Mesenchymal stem cell (in vitro differentiated cells and primary cell): Measurements from ENCODE around the gene ZBTB45.
A peak's percentile ranks its signal among the peaks of the same experiment; 100 is the strongest.

Source experiments
- DNase-seq: peaks from one replicate; pipeline ENCODE4 v3.0.0-alpha.2; 2013
- H2AFZ ChIP-seq: one replicate; pipeline ENCODE4 v1.6.1; 2013; ENCODE audit warnings: low read depth, mild to moderate bottlenecking, control low read depth, inconsistent platforms, low read length, moderate library complexity
- H2AK5ac ChIP-seq: 2 replicates; pipeline ENCODE4 v1.6.1; 2013; ENCODE audit warnings: low read length, moderate library complexity, mild to moderate bottlenecking, inconsistent platforms; ENCODE audit not compliant: severe bottlenecking
- H2BK120ac ChIP-seq: one replicate; pipeline ENCODE4 v1.6.1; 2013; ENCODE audit warnings: low read depth, mild to moderate bottlenecking, inconsistent platforms, low read length, moderate library complexity
- H2BK12ac ChIP-seq, 2 experiments: one replicate each; pipeline ENCODE4 v1.6.1; 2013; ENCODE audit warnings: inconsistent platforms in 2 of 2, low read length in 2 of 2, mild to moderate bottlenecking in 2 of 2, moderate library complexity in 2 of 2, control low read depth in 1 of 2
- H2BK15ac ChIP-seq: one replicate; pipeline ENCODE4 v1.6.1; 2013; ENCODE audit warnings: mild to moderate bottlenecking, low read depth, inconsistent platforms; ENCODE audit not compliant: poor library complexity, severe bottlenecking
- H2BK5ac ChIP-seq: 2 replicates; pipeline ENCODE4 v1.6.1; 2013; ENCODE audit warnings: low read depth, mild to moderate bottlenecking, low read length, control low read depth, inconsistent platforms; ENCODE audit not compliant: poor library complexity, severe bottlenecking
- H3K14ac ChIP-seq, 2 experiments: one replicate each; pipeline ENCODE4 v1.6.1; 2013; ENCODE audit warnings: inconsistent platforms in 2 of 2, low read length in 2 of 2, control low read depth in 1 of 2, mild to moderate bottlenecking in 1 of 2, moderate library complexity in 1 of 2
- H3K18ac ChIP-seq, 2 experiments: one replicate each; pipeline ENCODE4 v1.6.1; 2013; ENCODE audit warnings: inconsistent platforms in 2 of 2, low read length in 2 of 2, control low read depth in 1 of 2, low read depth in 1 of 2, mild to moderate bottlenecking in 1 of 2
- H3K23ac ChIP-seq, 2 experiments: one replicate each; pipeline ENCODE4 v1.6.1; 2013; ENCODE audit warnings: inconsistent platforms in 2 of 2, low read length in 2 of 2, mild to moderate bottlenecking in 2 of 2, moderate library complexity in 2 of 2, control low read depth in 1 of 2
- H3K27ac ChIP-seq: 2 replicates; pipeline ENCODE4 v1.5.1; 2013; ENCODE audit warnings: mild to moderate bottlenecking, moderate library complexity, low read length, control low read depth, inconsistent platforms; ENCODE audit not compliant: poor library complexity, severe bottlenecking
- H3K27me3 ChIP-seq, 2 experiments: 2 replicates each; pipeline versions ENCODE4 v1.6.1 to v1.7.0; 2013; ENCODE audit warnings: low read length in 2 of 2, mild to moderate bottlenecking in 2 of 2, moderate library complexity in 2 of 2, control low read depth in 1 of 2, inconsistent platforms in 1 of 2; ENCODE audit not compliant: control insufficient read depth in 1 of 2, insufficient read depth in 1 of 2
- H3K36me3 ChIP-seq, 2 experiments: 2 replicates each; pipeline versions ENCODE4 v1.6.1 to v1.7.0; 2013; ENCODE audit warnings: low read length in 2 of 2, control low read depth in 1 of 2, inconsistent platforms in 1 of 2, low read depth in 1 of 2, mild to moderate bottlenecking in 1 of 2; ENCODE audit not compliant: insufficient read depth in 2 of 2, control insufficient read depth in 1 of 2
- H3K4ac ChIP-seq, 2 experiments: one replicate each; pipeline ENCODE4 v1.6.1; 2013; ENCODE audit warnings: inconsistent platforms in 2 of 2, low read length in 2 of 2, mild to moderate bottlenecking in 2 of 2, moderate library complexity in 2 of 2, control low read depth in 1 of 2, low read depth in 1 of 2
- H3K4me1 ChIP-seq: 2 replicates; pipeline ENCODE4 v1.6.1; 2013; ENCODE audit warnings: low read depth, low read length, control low read depth; ENCODE audit not compliant: control insufficient read depth, insufficient read depth
- H3K4me2 ChIP-seq: 2 replicates; pipeline ENCODE4 v1.6.1; 2013; ENCODE audit warnings: low read length, mild to moderate bottlenecking, inconsistent platforms; ENCODE audit not compliant: poor library complexity, severe bottlenecking
- H3K4me3 ChIP-seq, 2 experiments: 2 replicates each; pipeline versions ENCODE4 v1.5.1 to v1.7.0; 2013; ENCODE audit warnings: low read length in 2 of 2, mild to moderate bottlenecking in 2 of 2, control low read depth in 1 of 2, low read depth in 1 of 2; ENCODE audit not compliant: insufficient read depth in 1 of 2
- H3K79me1 ChIP-seq: replicated peaks from 2 replicates; pipeline ENCODE4 v1.6.1; 2013; ENCODE audit warnings: mild to moderate bottlenecking, control low read depth, low read length, inconsistent platforms; ENCODE audit not compliant: poor library complexity, severe bottlenecking
- H3K9ac ChIP-seq: 2 replicates; pipeline ENCODE4 v1.7.0; 2013; ENCODE audit warnings: mild to moderate bottlenecking, low read length, moderate library complexity
- H3K9me3 ChIP-seq: 2 replicates; pipeline ENCODE4 v1.7.0; 2013; ENCODE audit warnings: mild to moderate bottlenecking, low read length; ENCODE audit not compliant: control insufficient read depth
- H4K8ac ChIP-seq: one replicate; pipeline ENCODE4 v1.6.1; 2013; ENCODE audit warnings: inconsistent platforms, mild to moderate bottlenecking, low read length, moderate library complexity
- H4K91ac ChIP-seq: one replicate; pipeline ENCODE4 v1.6.1; 2013; ENCODE audit warnings: mild to moderate bottlenecking, low read length, inconsistent platforms
- WGBS: methylation state at CpG from one replicate; pipeline ENCODE4 v1.1.7; 2013; ENCODE audit warnings: mixed read lengths; 5-methylcytosine and 5-hydroxymethylcytosine counted together

Gene ZBTB45

DNA sequence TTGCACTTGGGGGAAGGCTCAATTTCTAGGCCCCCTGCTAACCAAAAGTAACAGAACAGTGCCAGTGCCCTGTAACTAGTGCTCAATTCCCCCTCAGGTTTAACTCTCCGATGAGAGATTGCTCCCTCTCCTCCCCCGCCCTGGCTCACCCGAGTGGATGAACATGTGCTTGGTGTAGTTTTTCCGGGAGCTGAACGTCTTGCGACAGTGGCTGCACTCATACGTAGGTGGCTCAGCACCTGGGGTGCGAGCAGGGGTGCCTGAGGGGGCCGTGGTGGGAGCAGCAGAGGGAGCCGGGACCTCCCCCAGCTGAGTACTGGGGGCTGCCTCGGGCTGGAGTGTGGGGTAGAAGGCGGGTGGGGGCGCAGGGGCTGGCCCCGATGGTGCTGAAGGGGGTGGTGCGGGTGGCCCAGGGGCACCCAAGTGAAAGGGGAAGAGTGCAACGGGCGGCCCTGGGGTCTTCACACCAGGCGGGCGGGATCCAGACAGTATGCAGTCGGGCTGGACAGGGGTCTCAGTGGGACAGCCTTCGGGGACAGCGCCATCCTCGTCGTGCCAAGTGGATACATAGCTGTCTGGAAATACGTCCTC, 3.3 kb downstream of the ZBTB45 start:
- Histone ChIP-seq H3K4ac (no peak overlapping the region), H2BK15ac (no peak overlapping the region), H4K91ac (peak overlapping the region; percentile 52), H3K23ac (no peak overlapping the region), H3K9ac (peak overlapping the region; percentile 87), H2AFZ (no peak overlapping the region), H3K27ac (no peak overlapping the region), H3K9me3 (no peaks in the 10 kb centered on the region), H3K4me1 (peaks cover 29% of the 10 kb centered on the region), H3K36me3 (peaks cover 22 to 56% of the 10 kb centered on the region in 2 experiments), H2BK5ac (no peak overlapping the region), H2AK5ac (no peak overlapping the region), H2BK120ac (no peak overlapping the region), H2BK12ac (no peak overlapping the region), H3K18ac (no peak overlapping the region), H3K4me3 (no peak overlapping the region), H4K8ac (no peak overlapping the region), H3K27me3 (no peaks in the 10 kb centered on the region), H3K14ac (no peak overlapping the region), H3K4me2 (no peak overlapping the region), H3K79me1 (peaks cover 39% of the 10 kb centered on the region)
- WGBS, result 96% methylated on average over 25 of the region's 25 CpGs
- DNase-seq, result no peak

DNA sequence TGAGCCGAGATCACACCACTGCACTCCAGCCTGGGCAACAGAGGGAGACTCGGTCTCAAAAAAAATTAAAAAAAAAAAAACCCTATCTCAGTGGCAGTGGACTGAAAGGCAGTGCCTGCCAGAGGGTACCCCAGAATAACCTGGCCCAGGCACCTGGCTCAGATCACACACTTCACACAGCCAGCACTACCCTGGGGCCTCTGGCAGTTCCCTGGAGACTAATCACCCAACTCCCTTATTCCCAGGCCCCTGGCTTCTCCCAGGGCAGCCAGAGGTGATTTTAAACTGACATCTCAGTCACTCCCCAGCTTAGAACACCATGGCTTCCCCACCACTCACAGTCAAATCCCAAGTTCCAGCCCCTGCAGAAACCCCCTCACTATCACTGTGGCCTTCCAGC, 4.4 kb downstream of the ZBTB45 start:
- Histone ChIP-seq H3K36me3 (peaks cover 22 to 59% of the 10 kb centered on the region in 2 experiments), H2AFZ (no peak overlapping the region), H3K18ac (no peak overlapping the region), H3K4me2 (no peak overlapping the region), H3K27me3 (no peaks in the 10 kb centered on the region), H3K4ac (no peak overlapping the region), H3K23ac (no peak overlapping the region), H2BK15ac (no peak overlapping the region), H3K14ac (no peak overlapping the region), H4K91ac (no peak overlapping the region), H4K8ac (no peak overlapping the region), H2BK12ac (no peak overlapping the region), H2AK5ac (no peak overlapping the region), H3K4me3 (no peak overlapping the region), H3K4me1 (peaks cover 28% of the 10 kb centered on the region), H3K79me1 (peaks cover 39% of the 10 kb centered on the region), H3K9me3 (no peaks in the 10 kb centered on the region), H3K27ac (no peak overlapping the region), H3K9ac (peak overlapping the region; percentile 87), H2BK120ac (no peak overlapping the region), H2BK5ac (no peak overlapping the region)
- no peak for DNase-seq
- 88% methylated on average over 2 of the region's 2 CpGs for WGBS

DNA sequence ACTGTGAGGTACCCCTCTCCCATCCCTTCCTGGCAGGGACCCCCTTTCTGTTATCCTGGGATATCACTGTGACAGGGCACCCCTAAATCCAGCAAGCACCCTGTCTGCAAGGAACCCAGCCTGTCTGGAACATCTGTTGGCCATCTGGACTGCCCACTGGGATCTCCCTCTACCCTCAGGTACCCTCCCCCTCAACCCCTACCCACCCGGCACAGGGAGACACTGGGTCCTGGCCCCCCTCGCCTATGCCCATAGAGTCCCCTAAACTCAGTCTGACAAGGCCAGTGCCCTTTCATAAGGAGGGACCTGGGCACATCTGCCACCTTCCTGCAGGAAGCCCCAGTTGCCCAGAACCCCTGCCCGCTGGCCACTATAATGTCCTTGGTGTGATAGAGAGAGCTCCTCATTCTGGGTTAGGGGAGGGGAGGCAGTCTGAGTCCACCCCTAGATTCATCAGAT, 5.0 kb downstream of the ZBTB45 start:
- Histone ChIP-seq H3K23ac (no peak overlapping the region), H2BK12ac (no peak overlapping the region), H2BK15ac (no peak overlapping the region), H3K9me3 (no peaks in the 10 kb centered on the region), H3K4me3 (peak overlapping the region in 1 of 2 experiments; percentile 81), H3K18ac (peak overlapping the region; percentile 27 to 72), H2AFZ (no peak overlapping the region), H3K79me1 (peaks cover 36% of the 10 kb centered on the region), H3K9ac (peak overlapping the region; percentile 87), H3K27me3 (no peaks in the 10 kb centered on the region), H3K14ac (peak overlapping the region in 1 of 2 experiments; percentile 56), H2BK120ac (no peak overlapping the region), H4K91ac (peak overlapping the region; percentile 23), H3K4ac (peak overlapping the region; percentile 10 to 20), H3K4me1 (peaks cover 28% of the 10 kb centered on the region), H3K27ac (no peak overlapping the region), H3K36me3 (peaks cover 25 to 62% of the 10 kb centered on the region in 2 experiments), H3K4me2 (no peak overlapping the region), H2BK5ac (no peak overlapping the region), H4K8ac (peak overlapping the region; percentile 61), H2AK5ac (no peak overlapping the region)
- WGBS, result 87% methylated on average over 3 of the region's 3 CpGs
- DNase-seq, result no peak

DNA sequence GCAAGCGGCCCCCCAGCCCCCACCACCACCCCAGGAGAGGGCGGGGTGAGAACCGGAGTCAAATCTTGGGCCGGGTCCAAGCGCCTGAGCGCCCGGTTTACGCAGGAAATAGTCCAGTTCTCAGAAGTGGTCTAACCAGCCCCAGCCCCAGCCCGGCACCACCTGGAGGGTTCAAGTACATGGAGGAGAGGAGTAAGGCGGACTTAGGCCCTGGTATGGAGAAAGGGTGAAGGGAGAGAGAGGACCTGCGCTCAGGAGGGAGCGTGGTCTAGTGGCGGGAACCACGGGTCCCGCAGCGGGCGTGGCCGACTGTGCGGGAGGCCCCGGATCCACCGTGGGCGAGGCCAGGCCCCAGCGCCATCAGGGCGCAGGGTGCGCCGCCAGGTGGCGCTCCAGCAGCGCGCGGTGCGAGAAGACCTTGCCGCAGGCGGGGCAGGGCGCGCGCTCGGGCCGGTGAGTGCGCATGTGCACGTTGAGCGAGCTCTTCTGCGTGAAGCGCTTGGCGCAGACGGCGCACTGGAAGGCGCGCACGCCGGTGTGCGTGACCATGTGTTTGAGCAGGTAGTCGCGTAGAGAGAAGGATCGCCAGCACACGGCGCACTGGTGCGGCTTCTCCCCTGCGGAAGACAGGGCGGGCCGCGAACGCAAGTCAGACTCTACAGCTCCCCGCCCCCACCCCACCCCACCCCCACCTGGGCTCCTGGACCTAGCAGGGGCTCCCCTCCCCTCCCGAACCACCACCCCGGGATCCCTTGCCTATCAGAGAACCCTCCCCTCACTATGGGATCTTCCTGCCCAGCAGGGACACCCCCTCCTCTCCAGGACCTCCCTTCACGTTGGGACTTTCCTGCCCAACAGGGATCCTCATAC, 5.7 kb downstream of the ZBTB45 start:
- Histone ChIP-seq H4K8ac (peak overlapping the region; percentile 92), H3K4ac (peak overlapping the region; percentile 10 to 20), H2AFZ (no peak overlapping the region), H2BK15ac (no peak overlapping the region), H3K27ac (no peak overlapping the region), H3K14ac (peak overlapping the region in 1 of 2 experiments; percentile 56), H3K27me3 (no peaks in the 10 kb centered on the region), H3K36me3 (peaks cover 28 to 66% of the 10 kb centered on the region in 2 experiments), H3K4me1 (peaks cover 28% of the 10 kb centered on the region), H3K4me3 (peak overlapping the region; percentile 11 to 81), H3K79me1 (peaks cover 36% of the 10 kb centered on the region), H3K18ac (peak overlapping the region; percentile 27 to 72), H2AK5ac (no peak overlapping the region), H2BK12ac (peak overlapping the region in 1 of 2 experiments; percentile 0), H3K4me2 (no peak overlapping the region), H3K9ac (peak overlapping the region; percentile 87), H2BK5ac (no peak overlapping the region), H3K9me3 (no peaks in the 10 kb centered on the region), H2BK120ac (no peak overlapping the region), H4K91ac (peak overlapping the region; percentile 43), H3K23ac (no peak overlapping the region)
- 31% methylated on average over 42 of the region's 66 CpGs for WGBS
- DNase-seq, result peak; percentile 78
